ENCODE data around the gene TNN.

DNA sequence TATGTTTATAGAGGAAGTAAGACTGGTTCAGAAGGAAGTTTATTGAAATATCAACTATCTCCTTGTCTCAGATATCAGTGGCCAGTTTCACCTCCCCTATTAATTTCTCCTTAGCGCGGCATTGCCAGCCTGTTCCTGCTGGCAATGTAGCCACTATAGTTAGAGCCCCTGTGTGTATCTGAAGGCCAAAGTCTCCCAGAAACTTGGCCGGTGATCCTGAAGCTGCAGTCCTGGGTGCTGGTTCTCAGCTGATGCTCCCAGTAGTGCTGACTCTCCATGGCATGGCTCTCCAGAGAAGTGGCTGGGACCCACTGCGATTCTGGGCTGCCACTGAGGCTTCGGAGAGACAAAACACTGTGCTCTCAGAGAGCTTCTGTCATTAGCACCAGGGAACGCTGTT lies 59.9 kb downstream of the TNN start:
- TF ChIP-seq CTCF (conservative IDR thresholded peaks at IDR 0.05 in 1 of 2, IDR thresholded peaks at IDR 0.05 in 1 of 2; ENCODE audit: low read depth in 1 of 2, low read length in 2 of 2) = no peak
- TF ChIP-seq EZH2 (IDR thresholded peaks at IDR 0.05; ENCODE audit: low read length, missing control alignments) = no peak
